ENCODE results near the gene OCA2.

The OCA2 gene

DNA sequence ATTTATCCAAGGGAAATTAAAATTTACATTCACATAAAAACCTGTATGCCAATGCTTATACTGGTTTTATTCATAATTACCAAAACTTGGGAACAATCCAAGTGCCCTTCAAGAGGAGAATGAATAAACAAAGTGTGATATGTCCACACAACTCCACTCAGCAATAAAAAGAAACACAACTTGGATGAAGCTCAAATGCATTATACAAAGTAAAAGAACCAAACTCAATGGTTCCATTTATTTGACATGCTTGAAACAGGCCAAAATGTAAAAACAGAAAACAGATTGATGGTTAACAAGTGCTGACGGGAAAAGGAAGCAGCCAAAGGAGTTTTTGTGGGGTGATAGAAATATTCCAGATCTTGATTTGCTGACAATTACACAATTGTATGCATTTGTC, 23.5 kb downstream of the OCA2 start:
- DNase-seq = no peak

DNA sequence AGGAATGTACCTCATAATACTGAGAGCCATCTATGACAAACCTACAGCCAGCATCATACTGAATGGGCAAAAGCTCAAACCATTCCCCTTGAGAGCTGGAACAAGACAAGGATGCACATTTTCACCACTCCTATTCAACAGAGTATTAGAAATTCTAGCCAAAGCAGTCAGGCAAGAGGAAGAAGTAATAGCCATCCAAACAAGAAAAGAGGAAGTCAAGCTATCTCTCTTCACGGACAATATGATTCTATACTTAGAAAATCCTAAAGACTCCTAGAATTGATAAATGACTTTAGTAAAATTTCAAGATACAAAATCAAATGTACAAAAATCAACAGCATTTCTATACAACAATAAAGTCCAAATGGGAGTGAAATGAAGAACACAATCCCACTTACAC, 30.2 kb downstream of the OCA2 start:
- DNase-seq = no peak

DNA sequence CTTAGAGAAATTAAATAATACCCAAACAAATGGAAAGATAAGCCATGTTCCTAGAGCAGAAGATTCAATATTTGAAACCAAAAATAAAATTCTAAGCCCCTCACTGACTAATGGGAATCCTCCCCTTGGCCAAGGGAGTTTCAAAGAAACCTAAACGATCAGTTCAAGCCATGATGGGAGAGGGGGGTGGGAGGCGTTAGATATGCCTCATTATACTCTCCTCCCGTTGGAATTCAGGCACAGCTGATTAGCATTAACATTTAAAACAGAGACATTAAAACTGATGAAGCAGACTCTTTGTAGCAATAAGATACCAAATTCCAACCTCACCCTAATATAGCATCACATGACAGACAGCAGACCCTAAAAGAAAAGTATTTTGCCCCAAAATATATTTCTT, 32.9 kb downstream of the OCA2 start:
- DNase-seq = no peak

DNA sequence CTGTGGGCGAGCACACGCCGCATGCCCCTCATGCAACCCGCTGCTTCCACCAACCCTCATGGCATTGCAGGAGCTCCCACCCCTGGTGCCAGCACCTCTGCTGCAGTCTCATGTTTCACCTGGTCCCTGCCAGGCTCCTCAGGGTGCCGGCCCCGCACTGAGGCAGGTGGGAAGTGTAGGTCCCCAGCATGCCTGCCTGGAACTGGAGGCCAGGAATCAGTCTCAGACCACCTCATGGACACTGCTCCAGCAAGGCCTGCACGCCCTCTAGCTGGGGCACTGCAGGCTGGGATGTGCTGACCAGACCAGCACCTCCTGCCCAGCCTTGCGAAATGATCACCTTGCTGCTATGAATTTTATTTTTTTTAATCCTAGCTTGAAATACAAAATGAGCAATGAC, 39.1 kb downstream of the OCA2 start:
- DNase-seq = no peak

DNA sequence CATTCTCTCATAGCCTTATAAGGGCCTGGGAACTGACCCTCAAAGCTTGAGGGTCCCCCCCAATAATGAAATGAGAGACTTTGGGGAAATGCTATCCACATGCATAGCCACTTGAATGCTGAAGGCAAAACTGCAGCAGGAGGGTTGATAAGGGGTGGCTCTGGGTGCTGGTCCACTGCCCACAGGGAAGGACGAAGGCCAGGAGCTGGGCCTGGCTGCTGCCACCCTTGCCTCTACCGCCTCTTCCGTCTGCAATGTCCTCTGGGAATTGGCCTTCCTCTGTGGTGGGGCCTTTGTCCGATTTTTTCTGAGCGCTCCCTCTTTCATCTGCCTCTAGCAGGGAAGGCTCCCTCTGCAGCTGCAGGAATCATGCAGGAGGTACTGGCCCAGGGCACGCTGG, 41.0 kb downstream of the OCA2 start:
- no peak for DNase-seq

DNA sequence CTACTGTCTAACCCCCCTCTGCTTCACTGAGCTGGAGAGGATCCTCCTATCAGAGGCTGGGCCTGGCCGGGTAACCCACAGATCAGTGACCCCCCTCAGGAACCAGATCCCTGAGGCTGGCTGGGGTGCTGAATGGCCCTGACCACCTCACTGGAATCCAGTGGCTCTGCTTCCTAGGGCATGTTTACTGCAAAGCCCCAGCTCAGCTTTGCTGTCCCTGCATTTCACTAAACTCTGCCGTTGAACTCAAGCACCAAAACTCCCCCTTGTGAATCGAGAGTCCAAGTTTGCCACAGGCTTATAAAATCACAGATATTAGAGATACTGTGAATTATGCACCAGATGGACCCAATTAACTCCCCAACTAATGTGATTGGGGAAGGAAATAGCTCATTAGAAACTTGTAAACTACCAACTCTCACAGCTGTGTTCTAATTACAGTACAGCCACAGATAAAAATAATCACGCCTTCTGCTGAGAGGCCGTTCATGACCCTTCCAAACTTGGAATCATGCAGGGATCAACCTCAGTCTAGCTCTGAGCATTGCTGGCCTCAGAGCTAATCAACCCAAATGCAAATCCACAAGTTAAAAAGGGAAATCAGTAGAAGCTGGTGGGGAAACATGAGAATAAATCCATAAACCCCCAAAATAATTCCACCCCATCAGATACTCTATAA, 47.0 kb downstream of the OCA2 start:
- no peak for DNase-seq

DNA sequence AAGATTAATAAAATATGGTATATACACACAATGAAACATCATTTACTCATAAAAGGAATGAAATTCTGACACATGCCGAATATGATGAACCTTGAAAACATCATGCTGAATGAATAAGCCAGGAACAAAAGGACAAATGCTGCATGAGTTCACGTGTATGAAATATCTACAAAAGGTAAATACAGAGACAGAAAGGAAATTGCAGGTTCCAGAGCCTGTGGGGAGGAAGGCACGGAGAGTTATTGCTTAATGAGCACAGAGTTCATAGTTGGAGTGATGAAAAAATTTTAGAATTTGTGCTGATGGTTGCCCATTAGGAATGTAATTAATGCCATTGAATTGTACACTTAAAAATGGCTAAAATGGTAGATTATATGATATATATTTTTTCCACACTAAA, 49.5 kb downstream of the OCA2 start:
- no peak for DNase-seq

DNA sequence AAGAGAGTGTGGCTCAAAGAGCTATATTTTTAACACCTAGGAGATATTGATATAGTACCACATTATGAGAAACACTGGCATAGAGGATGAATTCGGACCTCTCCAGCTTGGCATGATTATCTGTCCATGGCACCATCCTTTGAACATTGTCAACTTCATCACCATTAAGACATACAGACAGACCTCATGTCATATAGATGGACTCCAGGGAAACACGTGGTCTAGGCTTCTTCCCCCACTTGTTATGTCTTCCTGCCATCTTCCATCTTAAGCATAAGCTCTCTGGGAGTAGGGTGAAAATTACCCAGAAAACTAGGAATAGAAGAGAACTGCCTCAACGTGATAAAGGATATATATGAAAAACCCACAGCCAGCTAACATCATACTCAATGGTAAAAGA, 51.8 kb downstream of the OCA2 start:
- no peak for DNase-seq

DNA sequence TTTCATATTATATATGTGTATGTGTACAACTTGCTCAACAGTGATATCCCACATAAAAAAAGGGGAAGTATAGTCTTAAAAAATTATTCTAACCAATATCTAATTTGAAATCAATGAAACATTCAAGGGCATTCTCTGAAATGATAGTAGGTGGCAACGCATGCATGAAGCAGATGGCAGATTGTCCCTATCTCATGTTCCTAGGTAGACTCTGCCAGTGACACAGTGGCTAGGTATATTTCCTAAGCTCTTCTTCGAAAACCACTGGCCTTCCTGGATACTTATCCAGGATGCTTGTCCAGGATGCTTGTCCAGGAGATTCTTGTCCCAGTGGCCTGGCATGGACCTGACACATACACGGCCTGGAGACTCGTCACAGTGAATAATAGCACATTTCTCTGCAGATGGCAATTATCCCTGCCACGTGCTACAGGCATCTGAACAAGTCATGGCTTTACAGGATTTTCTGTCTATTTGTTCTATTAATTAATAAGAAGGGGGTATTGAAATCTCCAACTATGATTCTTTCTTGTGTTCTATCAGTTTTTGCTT, 54.9 kb downstream of the OCA2 start:
- DNase-seq = no peak

DNA sequence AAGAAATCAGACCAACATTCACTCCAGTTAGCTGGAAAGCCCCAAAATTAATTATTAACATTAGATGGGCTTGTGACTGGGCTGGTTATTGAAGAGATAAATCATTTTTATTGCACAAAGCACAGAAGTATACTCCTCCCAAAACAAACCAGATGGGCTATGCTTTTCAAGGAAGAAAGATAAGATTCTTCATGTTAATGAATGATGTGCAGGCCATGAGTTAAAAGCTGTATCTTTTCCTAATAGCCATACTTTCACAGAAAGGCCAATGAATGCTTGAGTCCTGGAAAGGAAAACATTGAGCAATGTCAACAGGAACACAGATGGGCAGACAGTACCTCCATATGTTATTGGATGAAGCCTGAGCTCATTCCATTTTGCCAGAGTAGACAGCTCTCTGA, 55.4 kb downstream of the OCA2 start:
- no peak for DNase-seq

DNA sequence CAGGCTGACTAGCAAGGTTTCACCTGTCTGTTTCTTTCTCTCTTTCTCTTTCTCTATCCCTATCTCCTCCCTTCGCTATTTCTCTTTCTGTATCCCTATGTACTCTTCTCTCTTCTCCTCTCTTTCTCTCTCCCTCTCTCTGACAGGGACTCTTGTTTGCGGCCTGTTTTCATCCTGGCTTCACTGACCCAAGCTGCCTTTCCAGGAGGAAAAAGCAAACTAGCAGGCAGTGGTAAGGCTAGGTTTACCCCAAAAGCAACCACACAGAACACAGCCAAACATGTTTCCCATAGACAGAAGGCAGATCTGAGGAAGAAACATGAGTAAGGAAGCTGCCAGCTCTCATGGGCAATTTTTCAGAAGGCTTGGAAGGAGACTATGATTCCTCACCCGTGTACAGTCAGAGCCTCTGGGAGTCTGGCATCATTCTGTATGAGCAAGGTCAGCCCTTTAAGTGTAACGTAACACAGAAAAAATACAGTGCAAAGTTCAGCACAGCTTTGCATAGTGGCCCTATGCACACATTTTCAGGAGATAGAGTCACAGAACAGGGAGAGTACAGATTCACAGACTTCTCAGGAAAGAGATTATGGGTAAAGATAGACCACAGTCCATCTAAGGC, 61.0 kb downstream of the OCA2 start:
- no peak for DNase-seq

DNA sequence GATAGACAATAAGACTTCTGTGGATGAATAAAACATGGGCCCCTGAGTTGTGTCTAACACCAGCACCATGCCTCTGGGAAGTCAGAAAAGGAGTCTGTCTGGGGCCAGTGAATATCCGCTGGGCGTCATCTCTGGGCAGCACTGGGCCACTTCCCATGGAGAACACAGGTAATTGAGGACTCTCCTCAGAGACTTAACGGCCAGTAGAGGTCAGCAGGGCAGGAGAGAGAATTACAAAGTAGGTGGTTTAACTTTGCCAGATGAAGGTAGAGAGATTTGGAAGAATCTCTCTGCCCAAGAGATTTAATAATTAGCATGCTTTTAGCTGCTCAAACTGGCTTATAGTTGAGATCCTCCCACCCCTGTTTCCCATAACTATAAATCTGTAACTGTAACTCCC, 65.7 kb downstream of the OCA2 start:
- no peak for DNase-seq

DNA sequence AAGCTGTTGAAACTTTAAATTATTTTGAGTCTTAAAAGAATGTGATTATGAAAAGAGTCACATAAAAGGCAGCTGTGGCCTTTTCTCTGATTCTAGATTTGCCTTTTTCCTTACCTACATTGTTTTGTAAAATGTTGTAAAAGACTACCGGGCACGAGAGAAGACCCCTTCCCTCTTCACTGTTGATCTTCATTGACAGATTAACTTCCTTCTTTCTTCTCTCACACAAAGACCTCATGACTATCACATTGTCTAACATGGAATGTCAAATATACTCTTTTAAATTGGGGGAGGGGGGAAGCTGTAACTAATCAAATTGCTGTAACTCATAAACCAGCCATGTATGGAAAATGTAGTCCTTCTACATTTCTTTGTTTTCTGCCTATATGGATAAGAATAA, 68.3 kb downstream of the OCA2 start:
- DNase-seq = no peak

DNA sequence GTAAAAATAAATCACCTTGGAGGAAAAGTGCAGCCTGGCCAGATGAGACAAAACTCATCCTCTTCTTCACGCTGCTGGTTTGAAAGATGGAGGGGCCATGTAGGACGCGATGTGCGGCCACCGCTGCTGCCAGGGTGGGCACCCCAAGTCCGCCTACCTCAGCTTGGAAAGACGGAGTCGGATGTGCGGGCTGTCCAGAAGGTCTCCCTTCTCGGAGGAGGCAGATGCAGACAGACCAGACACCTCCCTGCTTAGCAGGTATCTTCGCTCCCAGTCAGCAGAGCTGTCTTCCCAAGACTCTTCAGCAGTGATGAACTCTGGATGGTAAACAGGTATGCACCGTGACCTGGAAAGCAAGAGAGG, 71.4 kb downstream of the OCA2 start:
- DNase-seq = no peak

DNA sequence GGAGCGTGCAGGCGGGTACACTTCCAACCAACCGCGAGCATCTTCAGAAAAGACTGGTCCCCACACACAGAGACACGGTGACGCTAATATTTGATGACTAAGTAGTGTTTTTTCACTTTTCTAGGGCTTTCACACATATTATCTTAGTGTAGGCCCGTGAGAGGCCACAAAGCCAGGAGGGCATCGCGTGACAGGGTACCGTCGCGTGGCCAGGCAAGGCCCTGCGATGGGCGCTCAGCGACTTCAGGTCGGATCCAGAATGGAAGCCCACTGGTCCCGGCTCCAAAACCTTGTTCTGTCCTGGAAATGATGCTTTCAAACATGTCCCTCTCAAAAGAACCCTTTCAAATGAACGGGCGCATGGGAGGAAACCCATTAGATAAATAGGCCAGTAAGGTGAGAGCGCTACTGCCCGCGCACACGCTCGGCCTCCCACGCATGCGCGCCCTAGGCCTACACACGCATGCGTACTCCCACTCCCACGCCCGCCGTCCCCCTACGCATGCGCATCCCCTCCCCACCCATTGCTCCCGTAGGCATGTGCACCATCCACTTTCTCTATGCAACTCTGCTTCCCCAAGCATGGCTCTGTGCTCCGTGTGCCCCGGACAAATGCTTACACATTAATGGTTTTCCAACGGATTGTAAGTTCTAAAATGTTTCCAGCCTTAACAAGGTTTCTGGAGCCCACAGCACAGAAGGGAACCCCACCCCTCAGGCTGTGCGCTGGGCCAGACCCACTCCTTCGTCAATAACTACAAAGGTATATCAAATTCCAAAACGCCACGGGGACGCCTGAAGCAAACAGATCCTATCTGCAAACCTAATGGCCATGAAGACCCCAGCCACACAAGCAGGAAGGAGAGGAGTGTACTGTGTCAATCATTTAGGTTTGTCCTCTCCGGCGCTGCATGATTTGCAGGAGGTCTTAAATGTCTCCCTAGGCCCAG, 72.1 kb downstream of the OCA2 start:
- DNase-seq = no peak

DNA sequence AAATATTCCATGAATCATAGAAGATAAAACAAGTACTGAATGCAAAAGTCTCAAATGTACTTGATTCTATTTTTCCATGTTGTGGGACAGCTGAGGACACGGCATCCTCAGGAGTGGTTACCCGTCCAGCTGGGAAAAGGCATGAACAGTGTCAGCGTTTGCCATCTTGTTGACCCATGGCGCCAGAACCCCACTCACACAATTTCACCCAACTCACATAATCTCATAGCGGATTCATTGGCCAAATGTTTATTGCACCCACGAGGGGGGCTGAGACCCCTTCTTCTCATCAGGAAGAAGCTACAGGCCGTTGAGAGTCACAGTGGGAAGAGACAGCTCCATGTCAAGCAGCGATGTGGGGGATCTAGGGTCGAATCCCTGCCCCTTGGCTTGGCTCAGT, 72.9 kb downstream of the OCA2 start:
- DNase-seq = no peak

DNA sequence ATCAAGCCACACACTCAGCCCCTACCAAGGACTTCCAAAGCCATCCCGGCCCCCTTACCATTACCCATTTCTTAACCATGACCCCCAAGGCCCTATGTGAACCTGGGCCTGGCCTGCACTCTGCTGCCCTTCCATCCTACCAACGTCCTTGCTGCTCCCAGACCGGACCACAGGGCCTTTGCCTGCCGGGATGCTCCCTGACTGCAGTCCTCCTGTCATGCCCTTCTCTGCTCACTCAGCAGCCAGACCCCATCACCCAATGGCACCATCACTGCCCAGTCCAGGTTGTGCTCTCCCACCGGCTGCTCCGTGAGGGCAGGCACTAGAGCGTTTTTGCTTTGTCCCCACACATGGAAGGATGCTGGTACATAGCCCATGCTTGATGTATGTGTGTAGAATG, 73.7 kb downstream of the OCA2 start:
- no peak for DNase-seq

DNA sequence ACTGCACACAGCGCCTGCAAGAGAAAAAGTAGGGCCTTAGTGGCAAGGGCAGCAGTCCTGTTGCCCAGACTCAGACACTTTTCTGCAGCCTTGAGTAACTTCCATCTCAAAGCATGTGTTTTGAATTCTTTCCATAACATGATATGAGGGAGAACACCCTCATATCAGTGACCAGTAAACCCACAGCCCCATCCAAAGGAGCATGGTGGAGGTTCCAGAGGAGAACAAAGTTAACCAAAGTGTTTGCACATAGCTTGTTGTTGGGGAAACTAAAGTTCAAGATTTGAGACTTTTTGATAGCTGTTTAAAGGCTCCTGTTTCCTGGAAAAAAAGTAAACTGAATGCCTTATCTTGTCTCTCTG, 74.2 kb downstream of the OCA2 start:
- DNase-seq = no peak

DNA sequence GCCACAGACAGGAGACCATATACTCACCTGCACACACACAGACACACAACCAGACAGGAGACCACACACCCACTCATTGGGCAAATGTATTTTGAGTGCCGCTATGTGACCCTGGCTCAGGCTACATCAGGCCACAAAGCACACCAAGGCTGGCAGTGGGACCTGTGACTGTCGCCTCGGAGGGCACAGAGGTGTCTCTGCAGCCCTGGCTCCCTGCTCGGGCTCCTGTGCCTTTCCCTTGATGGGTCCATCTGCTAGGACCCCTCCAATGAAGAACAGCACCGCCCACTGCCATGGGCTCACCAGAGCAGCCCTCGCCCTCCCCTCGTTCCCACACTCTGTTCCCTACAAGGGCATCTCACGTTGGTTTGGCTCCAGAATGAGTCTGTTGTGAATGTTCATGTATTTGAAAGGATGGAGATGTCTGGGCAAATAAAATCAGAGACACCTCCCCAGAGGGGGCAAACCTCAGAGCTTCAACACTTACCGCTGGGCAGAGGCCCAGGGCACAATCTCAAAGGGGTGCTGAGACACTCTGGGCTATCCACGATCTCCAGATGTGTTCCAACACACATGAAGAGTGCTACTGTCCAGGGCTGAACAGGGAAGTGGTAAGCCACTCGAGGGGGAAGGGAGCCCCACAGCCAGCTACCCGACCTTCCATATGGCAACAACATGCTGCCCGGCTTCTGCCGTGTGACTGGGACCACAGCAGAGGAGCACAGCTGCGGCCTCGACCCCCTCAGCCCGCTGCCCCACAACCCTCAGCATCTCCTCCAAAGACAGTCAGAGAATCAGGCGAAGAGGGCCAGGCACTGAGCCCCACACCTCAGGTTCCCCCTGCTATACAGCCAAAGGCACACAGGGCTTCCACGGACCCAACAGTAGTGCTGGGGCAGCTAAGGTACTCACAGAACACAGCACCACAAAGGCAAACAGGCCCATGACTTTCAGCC, 74.9 kb downstream of the OCA2 start:
- DNase-seq = no peak

DNA sequence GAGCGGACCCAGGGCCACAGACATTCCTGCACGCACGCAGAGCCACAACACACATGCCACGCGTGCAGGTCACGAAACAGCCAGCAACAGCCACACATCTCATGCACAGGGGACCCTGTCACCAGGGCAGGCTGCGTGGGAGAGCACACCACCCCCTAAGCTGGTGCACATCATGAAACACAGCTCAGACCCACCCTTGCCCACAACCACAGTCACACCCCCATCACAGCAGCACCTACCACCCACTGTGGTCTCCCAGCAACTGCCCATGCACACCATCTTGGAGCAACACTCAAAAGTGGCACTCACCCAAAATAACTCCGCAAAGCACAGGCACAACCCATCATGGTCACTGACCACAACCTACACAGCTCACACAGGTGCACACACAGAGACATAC, 75.7 kb downstream of the OCA2 start:
- DNase-seq = no peak

DNA sequence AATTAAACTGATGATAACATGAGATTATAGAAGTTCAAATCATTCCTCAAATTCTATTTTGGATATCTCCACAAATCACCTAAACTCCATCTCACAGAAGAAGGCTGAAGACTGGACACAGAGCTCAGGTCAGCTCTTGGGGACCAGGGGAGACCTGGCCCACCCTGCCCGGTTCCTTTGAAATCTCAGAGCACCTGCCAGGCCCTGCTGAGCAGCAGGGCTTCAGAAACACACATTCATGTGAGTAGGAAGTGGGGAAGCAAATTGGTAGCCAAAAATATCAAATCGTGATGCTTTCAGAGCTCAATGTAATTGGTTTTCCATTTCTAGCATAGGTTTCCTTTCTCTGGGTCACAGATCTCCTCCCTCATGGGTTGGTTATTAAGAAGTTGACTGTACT, 76.2 kb downstream of the OCA2 start:
- DNase-seq = no peak

DNA sequence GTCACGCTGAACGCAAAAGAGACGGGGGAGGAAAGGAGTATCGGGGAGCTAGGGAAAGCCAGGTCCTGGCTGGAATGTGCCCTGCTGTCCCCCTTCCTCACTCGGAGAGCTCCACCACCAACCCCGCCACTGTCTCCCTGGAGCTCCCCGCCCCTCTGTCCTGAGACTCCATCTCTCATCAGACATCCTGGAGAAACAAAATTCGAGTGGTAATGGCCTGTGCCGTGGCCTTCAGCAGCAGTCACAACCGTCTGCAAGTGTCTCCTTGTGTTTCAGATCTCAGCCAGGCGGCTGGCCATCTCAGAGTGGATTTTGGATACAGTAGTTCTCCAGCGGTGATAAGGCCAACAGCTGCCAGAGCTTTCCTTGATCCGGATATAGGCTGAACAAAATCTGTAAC, 76.9 kb downstream of the OCA2 start:
- no peak for DNase-seq
